Natural killer cell (primary cell): ENCODE results near the gene WDR18. TPM values are rescaled to one million over a fixed set of nuclear protein-coding genes. Genes with fewer than 3 reads are reported as not detected.
A peak's percentile ranks its signal among the peaks of the same experiment; 100 is the strongest.

Experiments used
- ATAC-seq, 3 donors: fragments of 150-1000 bp in 2 of 3; fragments of 200-7000 bp in 1 of 3; cut with Tn5 transposase; 1 replicate in 1 of 3; 2 replicates in 2 of 3; pipeline ENCODE4 v1.10.0; 2021; ENCODE audit warnings: mild to moderate bottlenecking in 2 of 3, moderate library complexity in 2 of 3
- DNase-seq, 2 donors: peaks; one replicate each; pipeline versions ENCODE4 v3.0.0 to v3.0.0-alpha.2; 2013 to 2021; ENCODE audit warnings: mixed read lengths in 1 of 2
- H3K27ac ChIP-seq: one replicate; pipeline ENCODE4 v1.5.1; 2013; ENCODE audit warnings: mild to moderate bottlenecking, low read length
- H3K27me3 ChIP-seq: one replicate; pipeline ENCODE4 v1.6.1; 2013; ENCODE audit warnings: low read length; ENCODE audit not compliant: control insufficient read depth, insufficient read depth
- H3K36me3 ChIP-seq: one replicate; pipeline ENCODE4 v1.6.1; 2013; ENCODE audit warnings: low read length; ENCODE audit not compliant: control insufficient read depth, insufficient read depth
- H3K4me1 ChIP-seq: one replicate; pipeline ENCODE4 v1.6.1; 2013; ENCODE audit warnings: low read length; ENCODE audit not compliant: control insufficient read depth, insufficient read depth
- H3K4me3 ChIP-seq: one replicate; pipeline ENCODE4 v1.5.1; 2013; ENCODE audit warnings: low read length
- H3K9me3 ChIP-seq: one replicate; pipeline ENCODE4 v1.6.1; 2013; ENCODE audit warnings: low read length; ENCODE audit not compliant: control insufficient read depth, insufficient read depth
- H3K27ac Mint-ChIP-seq, 2 donors: one replicate each; pipeline ENCODE4 v1.8.0; 2022; ENCODE audit warnings: mild to moderate bottlenecking in 2 of 2, mixed read lengths in 2 of 2, moderate library complexity in 1 of 2
- H3K27me3 Mint-ChIP-seq, 2 donors: one replicate each; pipeline ENCODE4 v1.8.0; 2022; ENCODE audit warnings: low read depth in 2 of 2, mixed read lengths in 2 of 2
- H3K36me3 Mint-ChIP-seq: one replicate; pipeline ENCODE4 v1.8.0; 2022; ENCODE audit warnings: mixed read lengths
- H3K4me1 Mint-ChIP-seq, 2 donors: one replicate each; pipeline ENCODE4 v1.8.0; 2022; ENCODE audit warnings: mixed read lengths in 2 of 2
- H3K4me3 Mint-ChIP-seq: one replicate; pipeline ENCODE4 v1.8.0; 2022; ENCODE audit warnings: mild to moderate bottlenecking, moderate library complexity, mixed read lengths
- H3K9me3 Mint-ChIP-seq, 2 donors: one replicate each; pipeline ENCODE4 v1.8.0; 2022; ENCODE audit warnings: mixed read lengths in 2 of 2
- WGBS: methylation state at CpG from one replicate; pipeline ENCODE4 v1.1.7; 2013; ENCODE audit warnings: missing lambda C conversion rate; ENCODE audit not compliant: insufficient coverage; 5-methylcytosine and 5-hydroxymethylcytosine counted together
- intact Hi-C: fragments of 100-400 bp; cut with micrococcal nuclease; formaldehyde crosslinking; loops from one replicate; pipeline ENCODE4 v1.14.2; 2022
- total RNA-seq, 4 donors: library from RNA; stranded (reverse); fragments of 120-200 nt in 1 of 4; gene quantifications; one replicate each; pipeline versions ENCODE4 v1.2.3 to v1.2.4, GENCODE V29; 2013 to 2022
- TF ChIP-seq, protein P1 (sequence below): fragments of 200-600 bp; IDR thresholded peaks from one replicate; pipeline ENCODE4 v1.8.0; 2022; ENCODE audit warnings: antibody characterized with exemption

Gene WDR18
- total RNA-seq, 3 donors from 2014 or later (not counting 1 experiment from before 2014, with no cell fraction given): 17.5 to 25.4 (median 22.7) TPM

DNA sequence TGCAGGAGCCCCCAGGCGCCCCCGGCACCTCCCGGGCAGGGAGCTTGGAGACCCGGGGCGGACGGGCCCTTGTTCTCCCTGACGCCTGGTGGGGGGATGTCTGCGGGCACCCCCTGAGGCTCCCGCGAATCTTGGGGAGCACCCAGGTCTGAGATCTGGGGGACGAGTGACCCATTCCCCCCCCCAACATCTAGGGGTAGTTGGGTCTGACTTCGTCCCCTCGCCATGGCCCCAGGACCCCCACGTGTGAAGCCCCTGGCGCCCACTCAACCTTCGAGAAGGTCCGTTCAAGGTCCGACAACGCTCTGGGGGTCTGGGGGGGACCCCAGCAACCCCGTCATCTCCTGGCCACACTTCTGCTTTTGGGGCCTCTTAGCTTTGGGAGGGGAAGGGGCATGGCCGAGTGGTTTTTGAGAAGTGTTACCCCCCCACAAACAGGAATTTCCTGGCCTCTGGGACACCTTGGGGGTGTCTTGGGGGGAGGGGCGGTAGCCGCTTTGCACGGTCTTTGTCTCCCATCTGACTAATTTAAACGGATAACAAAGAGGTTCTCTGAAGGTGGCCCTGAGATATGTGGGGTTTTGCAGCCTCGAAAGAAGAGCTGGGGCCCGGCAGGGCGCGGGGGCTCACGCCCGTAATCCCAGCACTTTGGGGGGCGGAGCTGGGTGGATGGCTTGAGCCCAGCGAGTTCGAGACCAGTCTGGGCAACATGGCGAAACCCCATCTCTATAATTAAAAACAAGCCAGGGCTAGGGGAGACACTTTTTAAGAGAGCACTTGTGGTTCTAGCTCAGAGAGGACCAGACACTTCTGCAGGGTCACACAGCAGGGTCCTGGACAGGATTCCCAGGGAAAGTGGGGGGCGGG, 42.9 kb downstream of the WDR18 start:
- H3K4me1 Mint-ChIP-seq: peaks cover 19 to 27% of the 10 kb centered on the region in 2 donors
- H3K4me3 ChIP-seq: peak overlapping the region; percentile 61
- no peaks in the 10 kb centered on the region for H3K9me3 ChIP-seq
- peak overlapping the region; percentile 77 for H3K27ac ChIP-seq
- peak overlapping the region; percentile 94 for H3K4me3 Mint-ChIP-seq
- DNase-seq: peak; percentile 46 to 60
- no peaks in the 10 kb centered on the region for H3K9me3 Mint-ChIP-seq
- H3K27me3 Mint-ChIP-seq: no peaks in the 10 kb centered on the region
- H3K27ac Mint-ChIP-seq: peak overlapping the region; percentile 84 to 88
- H3K36me3 Mint-ChIP-seq: no peaks in the 10 kb centered on the region
- TF ChIP-seq, protein P1, sequence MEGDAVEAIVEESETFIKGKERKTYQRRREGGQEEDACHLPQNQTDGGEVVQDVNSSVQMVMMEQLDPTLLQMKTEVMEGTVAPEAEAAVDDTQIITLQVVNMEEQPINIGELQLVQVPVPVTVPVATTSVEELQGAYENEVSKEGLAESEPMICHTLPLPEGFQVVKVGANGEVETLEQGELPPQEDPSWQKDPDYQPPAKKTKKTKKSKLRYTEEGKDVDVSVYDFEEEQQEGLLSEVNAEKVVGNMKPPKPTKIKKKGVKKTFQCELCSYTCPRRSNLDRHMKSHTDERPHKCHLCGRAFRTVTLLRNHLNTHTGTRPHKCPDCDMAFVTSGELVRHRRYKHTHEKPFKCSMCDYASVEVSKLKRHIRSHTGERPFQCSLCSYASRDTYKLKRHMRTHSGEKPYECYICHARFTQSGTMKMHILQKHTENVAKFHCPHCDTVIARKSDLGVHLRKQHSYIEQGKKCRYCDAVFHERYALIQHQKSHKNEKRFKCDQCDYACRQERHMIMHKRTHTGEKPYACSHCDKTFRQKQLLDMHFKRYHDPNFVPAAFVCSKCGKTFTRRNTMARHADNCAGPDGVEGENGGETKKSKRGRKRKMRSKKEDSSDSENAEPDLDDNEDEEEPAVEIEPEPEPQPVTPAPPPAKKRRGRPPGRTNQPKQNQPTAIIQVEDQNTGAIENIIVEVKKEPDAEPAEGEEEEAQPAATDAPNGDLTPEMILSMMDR: no peak
- peaks cover 6% of the 10 kb centered on the region for H3K36me3 ChIP-seq
- H3K4me1 ChIP-seq: peaks cover 61% of the 10 kb centered on the region
- 2% methylated on average over 33 of the region's 36 CpGs for WGBS
- intact Hi-C loops: no loop called here
- peak; percentile 16 to 33 (median 17) for ATAC-seq
- H3K27me3 ChIP-seq: no peaks in the 10 kb centered on the region

DNA sequence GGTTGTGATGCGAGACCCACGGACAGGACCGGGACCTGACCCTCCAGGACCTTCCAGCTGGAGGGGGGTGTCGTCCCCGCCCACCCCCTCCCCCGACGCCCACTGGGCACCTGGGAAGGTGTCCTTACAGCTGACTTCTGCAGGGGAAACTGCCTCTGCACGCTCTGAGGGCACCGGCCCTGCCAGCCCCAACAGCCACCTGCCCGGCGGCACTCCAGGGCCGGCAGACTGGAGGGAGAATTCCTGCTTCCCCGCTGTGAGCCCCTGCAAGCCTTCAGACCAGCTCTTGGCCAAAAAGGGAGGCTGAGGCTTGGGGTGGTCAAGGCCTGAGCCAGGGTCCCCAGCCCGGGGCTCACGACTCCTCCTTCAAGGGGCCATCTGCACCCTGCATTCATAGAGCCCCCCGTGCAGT, 43.5 kb downstream of the WDR18 start:
- ATAC-seq (no peak), DNase-seq (peak in 1 of 2 donors; percentile 57)
- intact Hi-C loops: no loop called here
- H3K27me3 ChIP-seq: no peaks in the 10 kb centered on the region
- H3K27ac ChIP-seq: peak overlapping the region; percentile 77
- 2% methylated on average over 16 of the region's 16 CpGs for WGBS
- Mint-ChIP-seq H3K36me3 (no peaks in the 10 kb centered on the region), H3K4me3 (peak overlapping the region; percentile 94), H3K4me1 (peaks cover 19 to 27% of the 10 kb centered on the region in 2 donors), H3K27me3 (no peaks in the 10 kb centered on the region), H3K9me3 (no peaks in the 10 kb centered on the region), H3K27ac (peak overlapping the region; percentile 84 to 88)
- peaks cover 62% of the 10 kb centered on the region for H3K4me1 ChIP-seq
- H3K4me3 ChIP-seq: peak overlapping the region; percentile 61
- no peaks in the 10 kb centered on the region for H3K9me3 ChIP-seq
- H3K36me3 ChIP-seq: peaks cover 12% of the 10 kb centered on the region
- TF ChIP-seq, protein P1: no peak

DNA sequence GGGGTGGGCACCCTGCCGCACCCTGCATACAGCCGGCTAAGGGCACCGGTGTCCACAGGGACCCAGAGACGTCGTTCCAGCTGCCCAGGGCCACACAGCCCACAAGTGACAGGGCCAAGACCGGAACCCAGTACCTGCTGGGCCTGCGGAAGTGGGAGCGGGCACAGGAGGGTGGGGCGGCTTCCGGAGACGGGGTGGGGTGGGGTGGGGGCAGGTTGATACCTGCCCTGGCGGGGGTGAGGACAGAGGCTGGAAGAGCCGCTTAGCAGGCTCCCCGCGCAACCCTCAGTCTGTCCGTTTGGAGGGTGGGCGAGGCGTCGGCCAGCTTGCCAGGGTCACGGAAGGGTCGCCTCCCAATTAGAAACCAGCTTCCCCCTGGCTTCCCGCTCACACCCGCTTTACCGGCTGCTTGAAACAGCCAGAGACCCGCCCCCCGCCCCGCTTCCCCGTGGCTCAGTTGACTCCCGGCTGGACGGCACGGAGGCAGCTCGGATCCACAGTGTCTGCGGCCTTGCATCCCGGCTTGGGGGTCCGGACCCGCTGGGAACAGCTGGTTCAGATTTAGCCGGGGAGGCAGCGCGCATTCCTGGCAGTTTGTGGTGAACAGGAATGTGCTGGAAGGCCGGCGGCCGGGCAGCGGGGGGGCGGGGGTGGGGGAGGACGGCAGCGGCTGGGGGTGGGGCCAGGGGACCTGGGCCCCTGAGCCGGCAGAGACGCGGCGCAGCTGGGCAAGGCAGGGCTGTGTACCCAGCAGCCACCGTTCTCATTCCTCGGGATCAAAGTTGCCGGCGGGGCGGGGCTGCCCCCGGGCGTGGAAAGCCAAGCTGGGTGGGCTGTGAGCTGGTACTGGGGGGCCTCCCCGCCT, 44.1 kb downstream of the WDR18 start:
- Histone ChIP-seq H3K9me3 (no peaks in the 10 kb centered on the region), H3K27ac (peak overlapping the region; percentile 77), H3K27me3 (no peaks in the 10 kb centered on the region), H3K36me3 (peaks cover 17% of the 10 kb centered on the region), H3K4me3 (peak overlapping the region; percentile 61), H3K4me1 (peaks cover 62% of the 10 kb centered on the region)
- H3K9me3 Mint-ChIP-seq: no peaks in the 10 kb centered on the region
- DNase-seq: peak in 1 of 2 donors; percentile 79
- under 1% methylated on average over 58 of the region's 58 CpGs for WGBS
- H3K4me3 Mint-ChIP-seq: peak overlapping the region; percentile 89
- H3K36me3 Mint-ChIP-seq: no peaks in the 10 kb centered on the region
- intact Hi-C loops: no loop called here
- no peaks in the 10 kb centered on the region for H3K27me3 Mint-ChIP-seq
- peaks cover 19 to 27% of the 10 kb centered on the region in 2 donors for H3K4me1 Mint-ChIP-seq
- H3K27ac Mint-ChIP-seq: peak overlapping the region; percentile 84 to 88
- TF ChIP-seq, protein P1: no peak
- peak; percentile 6 to 27 (median 11) for ATAC-seq
